NCI-H82 (cell line): ENCODE data around the gene SMARCC1.

Experiments
- DNase-seq: peaks from one replicate; lab custom pipeline; 2025; lab: John Stamatoyannopoulos, UW

Gene SMARCC1

GRCh38 chr3:47541583-47542108 is 240.0 kb downstream of the SMARCC1 start:
- no peak for DNase-seq

DNA sequence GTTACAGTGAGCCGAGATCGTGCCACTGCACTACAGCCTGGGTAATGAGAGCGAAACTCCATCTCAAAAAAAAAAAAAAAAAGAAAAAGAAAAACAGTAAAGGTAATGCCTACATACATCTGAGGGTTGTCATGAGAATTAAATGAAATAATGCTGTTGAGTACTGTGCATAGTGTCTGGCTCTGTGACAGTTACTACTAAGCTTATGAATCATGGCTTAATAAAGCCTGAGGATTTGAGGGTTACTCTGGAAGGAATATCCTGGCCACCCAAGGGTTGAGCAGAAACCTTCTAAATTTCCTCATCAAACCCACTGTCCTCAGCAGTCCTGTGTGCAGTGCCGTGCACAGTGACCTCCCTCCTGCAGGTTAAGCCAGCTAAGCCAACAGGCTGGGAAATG is 241.4 kb downstream of the SMARCC1 start:
- no peak for DNase-seq

DNA sequence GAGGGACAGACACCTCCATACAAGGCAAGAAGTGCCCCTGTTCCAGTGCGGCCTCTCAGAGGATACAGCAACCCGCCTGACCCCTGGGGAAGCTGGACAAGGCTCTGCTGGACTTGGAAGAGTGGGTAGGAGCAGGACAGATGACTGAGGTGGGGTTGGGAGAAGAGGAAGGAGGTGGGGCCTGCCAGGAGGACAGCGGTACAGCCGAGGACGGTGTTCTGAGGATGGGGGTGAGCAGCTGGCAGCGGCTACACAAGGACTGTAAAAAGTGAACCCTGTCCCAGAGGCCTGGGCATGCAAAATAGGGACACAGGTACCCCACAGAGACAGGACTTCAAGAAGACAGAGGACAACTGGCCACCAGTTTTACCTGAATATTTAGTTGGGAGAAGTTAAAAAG is 244.7 kb downstream of the SMARCC1 start:
- no peak for DNase-seq

DNA sequence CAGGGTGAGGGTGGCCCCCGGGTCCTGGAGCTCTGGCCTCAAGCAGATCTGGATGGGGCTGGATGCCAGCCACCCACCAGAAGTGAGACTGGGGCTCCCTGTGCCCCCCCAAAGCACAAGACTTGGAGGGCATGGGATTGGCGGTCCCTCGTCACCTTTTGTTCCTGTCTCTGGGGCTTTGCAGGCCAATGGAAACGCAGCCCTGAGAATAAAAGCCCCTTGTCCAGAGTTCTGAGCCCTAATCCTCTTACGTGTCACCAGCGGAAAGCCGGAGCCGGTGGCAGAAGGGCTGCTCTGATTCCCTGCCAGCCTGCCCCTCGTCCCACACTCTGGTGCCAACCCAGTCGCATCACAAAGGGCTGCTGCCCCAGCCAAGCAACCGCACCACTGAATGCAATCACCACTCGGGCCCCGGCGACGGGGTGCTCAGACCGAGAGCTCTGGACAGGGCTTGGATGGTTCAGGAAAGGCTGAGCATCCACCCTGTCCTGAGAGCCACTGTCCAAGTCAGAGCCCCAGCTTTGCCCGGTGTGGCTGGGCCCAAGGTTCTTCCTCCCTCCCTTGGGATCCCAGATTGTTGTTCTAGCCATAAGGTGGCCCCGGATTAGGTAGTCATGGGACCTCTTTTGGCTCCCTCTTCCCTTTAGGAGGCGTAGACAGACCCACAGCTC is 245.3 kb downstream of the SMARCC1 start:
- DNase-seq, result peak; percentile 86
